GM21526 (cell line): ENCODE results near the gene TMEM171.

ENCODE experiments used
- ATAC-seq: cut with Tn5 transposase; IDR thresholded peaks from one replicate; pipeline ENCODE4 v1.9.1; 2021; ENCODE audit warnings: moderate library complexity; ENCODE audit not compliant: unreplicated experiment, low FRiP score

TMEM171 gene

DNA sequence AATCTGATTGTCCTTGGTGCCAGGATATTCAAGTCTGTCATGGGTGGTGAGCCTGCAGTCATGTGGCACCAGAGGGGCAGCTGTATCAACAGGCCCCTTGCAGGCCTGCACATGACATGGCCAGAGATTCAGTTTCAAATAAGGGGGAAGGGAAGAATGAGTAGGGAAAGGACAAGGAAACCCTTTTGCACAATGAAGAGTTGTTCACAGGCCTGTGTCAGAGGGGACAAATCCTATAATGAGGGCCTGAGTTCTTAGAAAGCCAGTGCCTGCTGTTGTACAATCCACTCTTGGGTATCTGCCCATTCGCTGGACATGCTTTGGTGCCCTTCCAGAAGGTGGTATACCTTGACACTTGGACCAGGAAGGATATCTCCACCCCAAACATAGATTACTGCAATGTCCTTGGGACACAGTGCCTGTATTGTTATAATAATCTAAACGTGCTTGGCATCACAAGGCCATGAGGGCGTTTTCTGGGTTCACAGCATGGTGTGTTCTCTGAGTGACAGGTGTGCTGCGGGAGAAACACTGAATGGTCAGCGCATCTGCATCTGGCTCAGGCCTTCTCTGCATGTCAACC lies 1.9 kb upstream of the TMEM171 start:
- ATAC-seq, result no peak

DNA sequence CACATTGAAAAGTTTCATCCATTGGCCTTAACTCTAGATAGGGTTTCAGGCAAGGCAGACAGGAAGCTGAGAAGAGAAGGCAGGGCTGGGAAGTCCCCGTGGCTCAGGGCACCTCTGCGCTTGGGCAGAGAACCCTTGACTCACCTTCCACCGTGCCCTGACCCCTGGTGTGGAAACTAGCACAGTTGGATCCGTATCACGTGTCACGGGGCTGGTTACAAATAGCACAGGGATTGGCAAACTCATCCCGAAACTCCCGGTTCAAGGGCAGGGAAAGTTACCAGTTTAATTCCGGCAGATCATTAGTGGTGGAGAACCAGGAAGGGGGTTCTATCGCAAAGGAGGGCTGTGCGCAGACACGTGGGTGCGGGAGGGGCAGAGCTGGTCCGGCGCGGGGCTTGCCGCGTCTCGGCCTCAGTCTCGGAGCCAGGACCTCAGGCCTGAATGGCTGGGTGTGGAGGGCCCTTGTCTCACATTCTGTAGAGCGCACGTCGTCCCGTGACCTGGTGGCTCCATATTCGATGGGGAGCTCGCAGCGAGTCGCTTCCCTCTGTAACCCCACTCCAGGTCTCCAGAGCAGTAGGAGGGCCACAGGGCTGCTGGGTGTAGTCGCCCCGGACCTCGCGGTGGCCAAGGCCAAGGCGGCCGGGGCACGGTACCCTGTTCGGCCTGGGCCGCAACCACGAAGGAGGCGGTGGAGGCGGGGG lies 771 bp upstream of the TMEM171 start:
- no peak for ATAC-seq

DNA sequence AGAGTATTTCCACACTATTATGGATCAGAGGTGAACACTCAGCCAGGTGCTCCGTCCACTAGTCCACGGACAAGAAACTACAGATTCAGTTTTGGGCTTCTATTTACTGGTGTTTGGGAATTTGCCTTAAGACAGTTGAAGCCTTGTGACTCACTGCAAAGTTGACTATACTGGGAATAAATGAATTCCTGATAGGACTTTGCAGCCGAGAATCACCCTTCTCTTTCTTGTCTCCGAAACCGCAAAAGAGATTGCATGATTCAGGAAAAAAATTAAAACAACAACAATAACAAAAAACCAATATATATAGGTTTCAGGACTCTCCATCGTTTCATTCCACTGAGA lies 716 bp downstream of the TMEM171 start:
- ATAC-seq, result no peak

DNA sequence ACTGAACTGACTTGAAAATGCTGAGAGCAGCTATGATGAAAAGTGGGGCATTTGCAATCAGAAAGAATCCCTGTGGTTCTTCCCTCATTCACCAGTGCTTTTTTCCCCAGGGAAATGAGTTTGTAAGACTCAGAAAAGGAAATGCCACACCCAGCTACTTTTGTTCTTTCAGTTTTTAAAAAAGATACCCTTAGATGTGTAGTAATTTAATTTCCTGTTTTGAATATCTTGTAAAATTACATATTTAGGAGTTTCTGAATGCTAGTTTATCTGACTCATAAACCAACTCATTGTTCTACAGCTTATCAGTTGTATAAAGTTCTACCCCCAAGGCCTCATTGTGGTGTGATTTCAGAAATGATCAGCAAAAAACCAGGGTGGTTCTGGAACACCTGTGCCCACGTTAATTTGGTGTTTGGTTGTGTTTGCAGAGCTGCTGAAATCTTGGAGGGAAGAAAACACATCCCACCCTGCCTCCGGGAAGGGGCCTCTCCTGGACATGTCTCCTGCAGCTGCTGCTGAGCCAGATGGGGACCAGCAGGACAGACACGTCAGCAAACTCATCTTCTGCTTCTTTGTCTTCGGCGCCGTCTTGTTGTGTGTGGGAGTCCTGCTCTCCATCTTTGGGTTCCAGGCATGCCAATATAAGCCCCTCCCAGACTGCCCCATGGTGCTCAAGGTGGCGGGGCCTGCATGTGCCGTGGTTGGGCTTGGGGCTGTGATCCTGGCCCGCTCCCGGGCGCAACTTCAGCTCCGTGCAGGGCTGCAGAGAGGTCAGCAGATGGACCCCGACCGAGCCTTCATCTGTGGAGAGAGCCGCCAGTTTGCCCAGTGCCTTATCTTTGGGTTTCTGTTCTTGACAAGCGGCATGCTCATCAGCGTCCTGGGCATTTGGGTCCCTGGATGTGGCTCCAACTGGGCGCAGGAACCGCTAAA lies 2.8 kb downstream of the TMEM171 start:
- no peak for ATAC-seq

DNA sequence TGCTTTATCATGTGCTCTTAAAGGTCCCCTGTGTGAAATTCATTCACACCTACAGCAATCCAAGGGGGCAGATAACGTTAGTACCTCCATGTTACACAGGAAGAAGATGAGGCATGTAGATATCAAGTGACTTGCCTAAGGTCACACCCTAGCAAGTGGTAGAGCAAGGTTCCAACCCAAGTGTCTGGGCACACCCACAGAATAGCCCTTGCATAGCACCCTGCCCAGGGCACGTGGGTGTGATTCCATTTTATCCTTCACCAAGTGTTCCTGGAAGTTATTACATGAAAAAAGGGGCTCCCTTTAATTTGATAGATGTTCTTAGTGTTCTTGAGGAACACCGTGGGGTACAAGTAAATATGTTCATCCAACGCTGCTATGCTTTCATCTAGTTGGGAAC lies 4.9 kb downstream of the TMEM171 start:
- no peak for ATAC-seq

DNA sequence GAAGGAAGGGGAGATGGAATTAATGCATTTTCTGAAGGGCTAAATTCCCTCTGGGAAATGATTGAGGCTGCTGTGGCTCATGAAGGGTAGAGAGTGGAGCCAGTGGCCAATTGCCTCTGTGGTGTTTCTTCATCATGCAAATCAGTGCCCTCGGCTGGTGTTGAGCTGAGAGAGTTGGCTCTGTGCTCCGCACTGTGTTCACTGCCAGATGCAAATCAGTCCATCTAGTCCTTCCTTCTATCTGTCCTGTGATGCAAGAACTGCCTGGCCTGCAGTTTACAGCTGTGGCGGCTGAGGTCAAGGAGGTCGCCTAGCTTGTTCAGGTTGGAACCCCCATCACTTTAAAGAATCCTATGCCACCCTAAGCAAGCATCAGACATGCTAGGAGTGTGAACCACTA lies 6.0 kb downstream of the TMEM171 start:
- no peak for ATAC-seq

DNA sequence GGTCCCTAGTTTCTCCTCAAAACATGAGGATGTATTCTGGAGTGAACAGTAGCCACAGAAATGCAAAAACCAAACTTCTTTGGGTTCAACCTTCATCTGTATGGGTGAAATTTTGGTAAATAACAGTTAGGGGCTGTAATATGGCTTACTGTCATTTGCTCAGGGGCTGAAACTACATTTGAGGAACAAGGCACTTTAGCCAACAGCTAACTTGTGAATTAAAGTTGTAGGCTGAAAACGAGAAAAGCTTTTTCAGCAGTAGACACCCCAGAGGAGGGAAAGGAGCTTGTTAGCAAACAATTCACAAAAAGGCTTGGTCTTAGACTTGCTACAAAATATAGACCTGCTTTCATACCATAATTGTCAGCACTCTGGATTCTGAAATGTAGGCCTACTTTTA lies 6.6 kb downstream of the TMEM171 start:
- no peak for ATAC-seq

DNA sequence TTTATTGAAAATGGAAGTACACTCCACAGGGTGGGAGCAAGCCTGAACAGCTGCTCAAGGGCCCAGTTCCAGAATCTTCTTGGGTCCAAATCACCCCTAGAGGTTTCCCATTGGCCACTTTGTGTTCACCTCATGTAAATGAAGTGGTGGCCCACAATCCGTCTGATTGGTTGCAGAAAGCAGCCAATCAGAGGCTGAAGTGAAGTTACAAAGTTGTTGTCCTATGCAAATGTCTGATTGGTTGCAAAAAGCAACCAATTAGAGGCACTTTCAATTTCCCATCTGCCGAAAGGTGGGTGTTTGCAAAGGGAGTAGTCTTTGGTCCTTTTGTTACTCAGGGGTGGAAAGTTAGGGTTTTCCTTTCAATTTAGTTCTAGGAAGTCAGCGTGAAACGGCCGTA lies 8.8 kb downstream of the TMEM171 start:
- no peak for ATAC-seq

DNA sequence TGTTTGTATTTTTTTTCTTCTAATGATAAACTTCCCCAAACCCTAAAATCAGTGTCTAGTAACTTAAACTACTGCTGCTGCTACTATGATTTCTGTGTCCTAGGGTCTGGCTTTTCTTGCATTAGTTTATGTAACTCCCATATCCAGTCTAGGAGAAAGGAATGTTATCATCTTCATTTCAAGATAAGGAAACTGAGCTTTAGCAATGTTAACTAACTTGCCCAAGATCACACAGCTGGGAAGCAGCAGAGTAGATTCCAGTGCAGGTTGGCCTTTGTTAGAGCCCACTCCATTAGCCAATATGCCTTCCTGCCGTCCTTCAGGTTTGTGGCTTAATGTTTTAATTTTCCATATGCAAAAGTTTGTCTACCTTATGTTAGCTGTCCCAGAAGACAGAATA lies 10.4 kb downstream of the TMEM171 start:
- no peak for ATAC-seq

DNA sequence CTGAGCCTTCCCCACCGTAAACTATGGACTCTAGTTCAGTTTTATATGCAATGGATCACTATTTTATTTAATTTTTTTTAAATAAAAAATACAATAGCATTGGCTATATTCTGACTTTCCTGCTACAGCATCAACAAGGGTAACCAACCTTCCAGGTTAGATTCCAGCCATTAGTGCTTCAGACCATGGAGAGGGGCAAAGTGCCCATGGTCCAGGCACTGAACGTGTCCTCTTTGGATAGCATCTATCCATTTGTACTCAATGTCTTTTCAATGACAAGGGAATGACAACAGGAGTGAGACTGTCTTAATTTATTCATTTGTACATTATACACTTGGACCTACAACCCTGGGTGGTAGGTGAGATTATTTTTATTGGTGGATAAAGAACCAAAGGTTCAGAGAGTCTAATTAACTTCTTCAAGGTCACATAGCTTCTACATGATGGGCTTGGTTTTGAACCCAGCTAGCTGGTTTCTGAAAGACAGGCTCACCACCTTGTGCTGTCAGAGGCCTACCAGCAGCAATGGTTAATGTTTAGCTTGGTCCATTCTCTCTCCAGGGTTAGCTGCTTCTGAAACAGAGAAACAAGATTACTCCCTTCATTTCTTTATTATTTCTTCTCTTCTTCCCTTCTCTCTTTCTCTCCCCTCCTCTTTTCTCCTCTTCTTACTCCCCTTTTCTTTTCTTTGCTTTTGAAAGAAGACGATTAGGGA lies 11.5 kb downstream of the TMEM171 start:
- ATAC-seq, result no peak

DNA sequence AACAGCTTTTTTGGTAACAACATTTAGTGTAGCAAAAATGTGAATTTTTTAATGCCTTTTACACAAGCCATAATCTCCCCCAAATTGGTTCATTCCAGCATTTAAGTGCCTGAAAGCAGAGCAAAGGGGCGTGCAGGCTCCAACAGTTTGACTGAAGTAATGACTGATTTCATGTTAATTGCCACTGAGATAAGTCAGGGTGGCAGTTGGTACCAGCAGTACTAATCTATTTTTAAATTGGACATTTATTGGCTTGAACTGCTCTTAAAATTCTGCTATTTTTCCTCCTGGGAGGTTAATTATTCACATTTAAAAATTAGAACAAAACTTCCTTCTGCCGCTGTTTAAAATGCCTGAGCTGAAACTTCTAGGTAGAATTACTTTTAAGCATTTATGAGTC lies 12.4 kb downstream of the TMEM171 start:
- ATAC-seq, result no peak

DNA sequence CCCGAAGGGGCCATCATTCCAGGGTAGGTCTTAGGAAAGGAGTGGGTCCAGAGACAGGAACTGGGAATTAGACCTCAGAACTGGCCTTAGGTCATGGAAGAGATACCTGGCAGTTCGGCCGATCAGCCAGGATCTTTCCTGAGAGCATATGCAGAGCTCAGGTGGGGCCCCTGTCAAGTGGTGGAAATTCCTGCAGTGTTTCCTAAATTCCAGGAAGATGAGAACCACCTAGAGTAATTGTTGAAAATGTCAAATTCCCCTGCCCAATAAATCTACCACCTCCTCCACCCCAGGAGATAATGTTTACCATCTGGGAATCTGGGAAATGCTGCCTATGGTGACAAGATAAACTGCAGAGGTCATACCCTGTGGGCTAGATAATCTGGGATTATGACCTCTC lies 14.6 kb downstream of the TMEM171 start:
- no peak for ATAC-seq

DNA sequence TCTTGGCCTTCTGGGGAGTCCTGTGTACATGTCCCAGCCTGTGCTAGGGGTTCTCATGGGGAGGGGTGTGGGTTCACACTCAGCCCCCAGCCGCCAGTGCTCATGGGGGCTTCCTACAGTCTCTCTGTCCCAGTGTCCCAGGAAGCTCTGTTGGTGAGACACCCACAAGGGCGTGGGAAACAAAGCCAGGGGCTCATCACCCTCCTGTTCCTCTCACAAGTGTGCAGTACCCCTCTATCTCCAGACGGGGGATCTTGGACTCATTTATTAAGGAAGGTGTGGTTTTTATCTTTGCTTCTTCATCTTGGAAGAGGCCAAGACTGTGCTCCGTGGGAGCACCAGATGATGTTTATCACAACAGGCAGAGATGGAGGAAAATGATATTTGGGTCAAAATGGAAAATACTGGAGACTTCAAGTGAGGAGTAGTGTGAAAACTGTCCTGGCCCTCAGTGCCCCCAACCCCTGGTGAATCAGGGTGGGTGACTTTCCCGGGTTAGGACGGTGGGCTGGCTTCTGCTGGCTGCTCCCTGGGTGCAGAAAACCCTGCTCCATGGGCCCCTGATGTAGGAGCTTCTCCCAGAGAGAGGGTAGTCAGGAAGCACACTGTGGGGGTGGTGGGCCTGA lies 15.2 kb downstream of the TMEM171 start:
- ATAC-seq, result no peak

DNA sequence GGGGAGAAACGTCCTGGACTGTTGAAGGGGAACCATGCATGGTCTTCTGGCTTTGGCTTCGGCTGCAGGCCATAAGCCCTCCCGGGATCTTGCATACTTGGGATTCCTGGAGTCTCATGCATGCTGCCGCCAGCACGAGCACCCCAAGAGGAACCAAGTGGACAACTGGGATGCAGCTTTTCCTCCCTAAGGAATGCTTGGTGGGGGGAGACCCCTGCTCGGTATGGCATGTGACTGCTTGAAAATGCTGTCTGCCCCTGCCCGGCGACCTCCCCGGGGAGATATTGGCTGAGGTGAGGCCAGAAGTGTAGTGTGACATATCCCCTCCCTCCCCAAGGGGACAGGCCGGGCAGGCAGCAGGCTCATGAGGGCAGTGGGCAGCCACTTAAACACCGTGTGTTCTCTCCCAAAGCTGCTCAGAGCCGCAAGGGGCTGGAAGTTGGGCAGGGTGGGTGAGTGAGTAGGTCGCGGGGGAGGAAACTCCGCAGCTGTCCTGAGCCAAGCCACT lies 15.7 kb downstream of the TMEM171 start:
- ATAC-seq, result no peak

DNA sequence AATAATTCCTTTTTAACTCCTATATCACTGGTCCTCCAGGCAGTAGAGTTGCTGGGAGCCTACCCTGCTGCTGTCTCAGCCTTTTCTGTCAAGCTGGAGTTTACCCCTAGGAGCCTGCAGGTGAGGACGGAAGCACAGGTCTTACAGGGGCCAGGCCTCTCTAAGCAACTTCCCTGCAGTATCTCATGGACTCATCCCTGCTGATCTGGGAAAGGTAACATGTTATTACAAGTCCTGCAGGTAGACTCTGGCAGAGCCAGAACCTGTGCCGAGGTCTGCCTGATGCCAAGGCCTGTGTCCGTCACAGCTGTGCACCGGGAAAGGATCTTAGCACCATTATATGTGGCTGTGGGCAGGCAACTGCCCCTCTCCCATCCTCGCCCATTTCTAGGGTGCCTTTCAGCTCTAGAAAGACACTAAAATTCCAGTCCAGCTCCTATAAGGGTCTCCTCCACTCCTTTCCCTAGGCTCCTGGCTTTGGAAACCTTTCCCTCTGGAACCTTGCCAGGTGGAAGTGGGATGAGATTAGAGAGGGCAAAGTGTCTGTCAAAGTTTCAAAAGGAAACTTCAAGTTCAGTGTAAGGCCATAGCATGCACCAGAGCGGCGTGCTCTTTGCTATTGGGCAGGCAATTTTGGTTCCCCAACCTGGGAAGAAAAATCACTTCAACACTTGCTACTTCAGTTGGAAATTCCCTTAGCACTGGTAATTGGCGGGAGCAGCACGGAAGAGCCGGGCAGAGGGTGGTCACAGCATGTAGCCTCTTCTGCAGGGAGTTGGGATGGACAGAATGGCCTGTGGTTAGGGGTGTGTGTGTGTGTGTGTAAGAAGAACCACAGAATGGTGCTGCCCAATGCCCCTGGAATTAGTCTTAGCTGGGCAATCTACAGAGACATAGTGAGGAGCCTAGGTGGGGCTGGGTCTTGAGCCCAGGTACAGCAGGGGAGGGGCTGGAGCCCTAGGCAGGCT lies 17.5 kb downstream of the TMEM171 start:
- no peak for ATAC-seq

DNA sequence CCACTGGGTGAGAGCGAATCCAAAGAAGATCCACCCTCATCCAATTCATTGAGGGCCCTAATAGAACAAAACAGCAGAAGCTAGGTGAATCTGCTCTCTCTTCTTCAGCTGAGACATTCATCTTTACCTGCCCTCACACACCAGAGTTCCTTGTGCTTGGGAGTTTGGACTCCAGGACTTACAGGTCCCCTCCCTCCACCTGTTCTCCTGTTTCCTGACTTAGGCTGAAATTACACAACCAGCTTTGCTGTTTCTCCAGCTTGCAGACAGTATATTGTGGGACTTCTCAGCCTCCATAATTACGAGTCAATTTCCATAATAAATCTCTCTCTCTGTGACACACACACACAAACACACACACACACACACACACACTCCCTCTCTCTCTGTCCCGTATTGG lies 19.1 kb downstream of the TMEM171 start:
- no peak for ATAC-seq

DNA sequence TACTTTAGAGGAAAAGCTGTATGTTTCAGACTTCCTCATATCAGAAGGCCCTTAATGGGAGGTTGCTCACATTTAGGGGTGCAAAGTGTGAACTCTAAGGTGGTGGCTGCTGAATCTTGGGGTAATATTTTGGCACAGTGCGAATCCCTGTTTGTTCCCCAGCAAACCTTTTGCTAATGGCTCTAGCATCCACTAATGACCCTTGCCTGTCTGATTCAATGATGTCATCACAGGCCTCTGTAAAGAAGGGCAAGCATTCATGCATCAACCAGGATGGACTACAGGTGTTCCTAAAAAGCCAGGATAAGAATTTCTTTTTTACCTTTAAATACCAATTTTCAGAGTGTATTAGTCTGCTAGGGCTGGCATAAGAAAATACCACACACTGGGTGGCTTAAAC lies 20.4 kb downstream of the TMEM171 start:
- no peak for ATAC-seq

DNA sequence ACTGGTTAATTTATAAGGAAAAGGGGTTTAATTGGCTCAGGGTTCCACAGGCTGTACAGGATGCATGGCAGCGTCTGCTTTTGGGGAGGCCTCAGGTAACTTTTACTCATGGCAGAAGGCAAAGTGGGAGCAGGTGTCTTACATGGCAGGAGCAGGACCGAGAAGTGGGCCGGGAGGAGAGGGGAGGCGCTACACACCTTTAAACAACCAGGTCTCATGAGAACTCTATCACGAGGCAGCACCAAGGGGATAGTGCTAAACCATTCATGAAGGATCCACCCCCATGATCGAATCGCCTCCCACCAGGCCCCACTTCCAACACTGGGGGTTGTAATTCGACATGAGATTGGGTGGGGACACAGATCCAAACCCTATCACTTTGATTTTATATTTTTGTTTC lies 21.7 kb downstream of the TMEM171 start:
- no peak for ATAC-seq

DNA sequence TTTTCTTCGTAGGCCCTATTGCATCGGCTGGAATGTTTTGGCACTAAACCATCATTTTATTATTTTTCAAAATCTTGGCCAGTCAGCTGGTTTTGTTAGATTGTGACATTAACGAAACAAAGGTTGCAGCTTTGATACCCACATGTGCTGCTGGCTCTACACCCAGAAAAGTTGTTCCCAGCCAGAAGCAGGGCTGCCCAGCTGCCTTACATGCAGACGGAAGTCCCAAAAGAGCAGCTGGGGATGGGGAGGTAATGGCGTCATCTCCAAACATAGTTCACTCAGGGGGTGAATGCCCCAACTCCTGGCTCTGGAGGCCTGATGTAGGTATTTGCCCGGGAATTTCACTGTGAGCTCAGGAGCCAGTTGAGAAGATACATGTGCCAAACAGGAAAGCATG lies 23.3 kb downstream of the TMEM171 start:
- no peak for ATAC-seq
